Mesodermal cell (in vitro differentiated cells): Measurements from ENCODE around the gene DEFB128. TPM values are rescaled to one million over a fixed set of nuclear protein-coding genes. Genes with fewer than 3 reads are reported as not detected.
"Not testable (repeated sequence)": the region's sequence is repeated elsewhere in the genome, so short reads cannot be mapped to it uniquely, and the experiment has no call there.

Experiments
- H3K27ac ChIP-seq: 2 replicates; pipeline ENCODE4 v1.7.0; 2013; ENCODE audit warnings: mild to moderate bottlenecking, low read depth, low read length, moderate library complexity; ENCODE audit not compliant: severe bottlenecking
- H3K36me3 ChIP-seq: 2 replicates; pipeline ENCODE4 v1.7.1; 2013; ENCODE audit warnings: mild to moderate bottlenecking, low read length, moderate library complexity; ENCODE audit not compliant: control insufficient read depth, insufficient read depth
- H3K4me1 ChIP-seq: one replicate; pipeline ENCODE4 v1.7.1; 2013; ENCODE audit warnings: mild to moderate bottlenecking, low read length; ENCODE audit not compliant: insufficient read depth, control insufficient read depth, poor library complexity, severe bottlenecking
- H3K4me3 ChIP-seq: 2 replicates; pipeline ENCODE4 v1.7.0; 2013; ENCODE audit warnings: low read length, control low read depth, mild to moderate bottlenecking; ENCODE audit not compliant: insufficient read depth, poor library complexity, severe bottlenecking; ENCODE audit errors: extremely low read depth
- H3K9me3 ChIP-seq: 2 replicates; pipeline ENCODE4 v1.7.1; 2013; ENCODE audit warnings: mild to moderate bottlenecking, low read length, moderate library complexity; ENCODE audit not compliant: control insufficient read depth
- WGBS, 2 experiments: methylation state at CpG; one replicate each; pipeline ENCODE4 v1.1.5; 2013; ENCODE audit warnings: missing lambda C conversion rate in 2 of 2; ENCODE audit not compliant: insufficient coverage in 2 of 2; 5-methylcytosine and 5-hydroxymethylcytosine counted together
- polyA plus RNA-seq, 2 experiments: library from polyadenylated mRNA; stranded (reverse); fragments of 50-300 nt; gene quantifications; one replicate each; pipeline ENCODE4 v1.2.3, GENCODE V29; 2013

The DEFB128 gene
- not detected for polyA plus RNA-seq (2013, experiment 1 of 2)
- not detected for polyA plus RNA-seq (2013, experiment 2 of 2)

- Histone ChIP-seq H3K27ac (no peak within 1 kb of the TSS), H3K4me3 (no peak within 1 kb of the TSS), H3K36me3 (no peaks in the 10 kb centered on the region), H3K9me3 (no peaks in the 10 kb centered on the region), H3K4me1 (no peaks in the 10 kb centered on the region)
- 64 to 91% methylated on average over 3 of the region's 7 CpGs for WGBS, 2 experiments
Measured at GRCh38 chr20:189611-190010, at the start of gene DEFB128. Gene DEFB128 (minus strand): TSS chr20:189711. CDS start chr20:189623, 88 bp downstream.

GRCh38 chr20:237929-238328 is 48.4 kb upstream of the DEFB128 start:
- Histone ChIP-seq H3K27ac (no peak overlapping the region), H3K4me3 (no peak overlapping the region), H3K9me3 (no peaks in the 10 kb centered on the region), H3K36me3 (no peaks in the 10 kb centered on the region), H3K4me1 (no peaks in the 10 kb centered on the region)
- WGBS, 2 experiments: 86% methylated on average over 3 of the region's 3 CpGs; no CpG with 5 or more reads in 1 of the 2 experiments

- H3K4me1 ChIP-seq: no peaks in the 10 kb centered on the region
- H3K9me3 ChIP-seq: no peaks in the 10 kb centered on the region
- H3K4me3 ChIP-seq: no peak overlapping the region
- 84 to 86% methylated on average over 4 of the region's 4 CpGs for WGBS, 2 experiments
- no peaks in the 10 kb centered on the region for H3K36me3 ChIP-seq
- H3K27ac ChIP-seq: no peak overlapping the region
Measured at GRCh38 chr20:237489-237888, 48.0 kb upstream of the DEFB128 start.

GRCh38 chr20:235891-236290 is 46.4 kb upstream of the DEFB128 start:
- H3K4me3 ChIP-seq: no peak overlapping the region
- H3K4me1 ChIP-seq: no peaks in the 10 kb centered on the region
- WGBS, 2 experiments: 80 to 86% methylated on average over 1 of the region's 1 CpG
- no peak overlapping the region for H3K27ac ChIP-seq
- no peaks in the 10 kb centered on the region for H3K9me3 ChIP-seq
- no peaks in the 10 kb centered on the region for H3K36me3 ChIP-seq

GRCh38 chr20:227439-228105 is 38.1 kb upstream of the DEFB128 start:
- no peaks in the 10 kb centered on the region for H3K36me3 ChIP-seq
- H3K4me1 ChIP-seq: no peaks in the 10 kb centered on the region
- WGBS, 2 experiments: no CpG with 5 or more reads among the region's 3 CpGs
- H3K4me3 ChIP-seq: no peak overlapping the region
- no peaks in the 10 kb centered on the region for H3K9me3 ChIP-seq
- H3K27ac ChIP-seq: no peak overlapping the region

- no peaks in the 10 kb centered on the region for H3K36me3 ChIP-seq
- H3K4me3 ChIP-seq: no peak within 1 kb of the TSS
- H3K4me1 ChIP-seq: no peaks in the 10 kb centered on the region
- no peaks in the 10 kb centered on the region for H3K9me3 ChIP-seq
- WGBS, 2 experiments: 77 to 79% methylated on average over 2 to 3 of the region's 3 CpGs
- H3K27ac ChIP-seq: no peak within 1 kb of the TSS
Measured at GRCh38 chr20:226958-227357, 37.4 kb upstream of the DEFB128 start, which contains the start of gene DEFB129. Gene DEFB129 (plus strand): TSS chr20:227258. CDS start chr20:227289, 31 bp downstream.

GRCh38 chr20:225879-226278 is 36.4 kb upstream of the DEFB128 start:
- H3K4me3 ChIP-seq, H3K9me3 ChIP-seq, H3K4me1 ChIP-seq, H3K36me3 ChIP-seq, H3K27ac ChIP-seq: not testable (repeated sequence)
- WGBS, 2 experiments: 90 to 100% methylated on average over 2 of the region's 3 CpGs

- Histone ChIP-seq H3K9me3 (no peaks in the 10 kb centered on the region), H3K27ac (no peak overlapping the region), H3K4me3 (no peak overlapping the region), H3K36me3 (no peaks in the 10 kb centered on the region), H3K4me1 (no peaks in the 10 kb centered on the region)
- 50% methylated on average over 1 of the region's 1 CpG; no CpG with 5 or more reads in 1 of the 2 experiments for WGBS, 2 experiments
Measured at GRCh38 chr20:221258-221830, 31.8 kb upstream of the DEFB128 start.

- no peak overlapping the region for H3K4me3 ChIP-seq
- H3K27ac ChIP-seq: no peak overlapping the region
- WGBS, 2 experiments: 0% methylated on average over 1 of the region's 1 CpG
- H3K9me3 ChIP-seq: no peaks in the 10 kb centered on the region
- H3K4me1 ChIP-seq: no peaks in the 10 kb centered on the region
- no peaks in the 10 kb centered on the region for H3K36me3 ChIP-seq
Measured at GRCh38 chr20:219290-220115, 30.0 kb upstream of the DEFB128 start.

- WGBS, 2 experiments: no CpG with 5 or more reads among the region's 1 CpG
- H3K36me3 ChIP-seq: no peaks in the 10 kb centered on the region
- H3K4me1 ChIP-seq: no peaks in the 10 kb centered on the region
- no peaks in the 10 kb centered on the region for H3K9me3 ChIP-seq
- no peak overlapping the region for H3K27ac ChIP-seq
- H3K4me3 ChIP-seq: no peak overlapping the region
Measured at GRCh38 chr20:217266-217665, 27.8 kb upstream of the DEFB128 start.
